GM12878 (cell line): Measurements from ENCODE around the gene NOL4L. TPM values are rescaled to one million over a fixed set of nuclear protein-coding genes. Genes with fewer than 3 reads are reported as not detected.

Experiments used
- ATAC-seq: fragments of 200-7000 bp; cut with Tn5 transposase; 3 replicates; pipeline ENCODE4 v1.9.1; 2020; ENCODE audit warnings: mild to moderate bottlenecking, moderate library complexity
- BruUV-seq: library from RNA; stranded (reverse); fragments of 400-500 nt; replicated peaks from 2 replicates; lab custom pipeline; 2021; lab: Mats Ljungman, UMichigan
- CTCF ChIA-PET: fragments of 300-600 bp; sonication (Branson Sonifier 250); formaldehyde crosslinking; extraction: SDS; loops from one replicate; lab custom pipeline; 2021; ENCODE audit warnings: inconsistent platforms; lab: Yijun Ruan, JAX
- POLR2A ChIA-PET: fragments of 350-600 bp; formaldehyde crosslinking; extraction: SDS; loops from one replicate; lab custom pipeline; 2021; ENCODE audit warnings: inconsistent platforms; lab: Charles Lee
- RAD21 ChIA-PET: fragments of 300-600 bp; sonication (Branson Sonifier 250); formaldehyde crosslinking; loops from one replicate; lab custom pipeline; 2023; ENCODE audit warnings: antibody characterized with exemption; ENCODE audit not compliant: unreplicated experiment; lab: Charles Lee
- SMC1A ChIA-PET: fragments of 300-600 bp; sonication (Branson Sonifier 250); formaldehyde crosslinking; loops from one replicate; lab custom pipeline; 2023; ENCODE audit not compliant: unreplicated experiment, uncharacterized antibody; lab: Charles Lee
- DNase-seq: peaks from one replicate; pipeline ENCODE4 v3.0.0-alpha.2; 2011; ENCODE audit warnings: low read depth, low spot score
- FAIRE-seq: peaks from 3 replicates; lab custom pipeline; 2011; peaks lifted over from hg19 to GRCh38; lab: Jason Lieb, UNC
- H2AFZ ChIP-seq: 2 replicates; pipeline ENCODE4 v1.6.0; 2011; ENCODE audit warnings: low read depth, low read length, control low read depth; ENCODE audit not compliant: control insufficient read depth
- H3K27ac ChIP-seq: 2 replicates; pipeline ENCODE4 v1.5.1; 2011; ENCODE audit warnings: control low read depth; ENCODE audit not compliant: control insufficient read depth, insufficient read depth
- H3K27me3 ChIP-seq, 2 experiments: replicated peaks in 1 of 2; 2 replicates each; pipeline versions ENCODE4 v1.6.0 to v1.6.1; 2011; ENCODE audit warnings: low read length in 1 of 2; ENCODE audit not compliant: control insufficient read depth in 2 of 2, insufficient read depth in 2 of 2
- H3K36me3 ChIP-seq, 2 experiments: 2 replicates each; pipeline ENCODE4 v1.5.1; 2011; ENCODE audit warnings: low read length in 1 of 2; ENCODE audit not compliant: control insufficient read depth in 2 of 2, insufficient read depth in 2 of 2
- H3K4me1 ChIP-seq: 2 replicates; pipeline ENCODE4 v1.6.1; 2011; ENCODE audit warnings: mild to moderate bottlenecking, low read length, moderate library complexity, mixed read lengths; ENCODE audit not compliant: control insufficient read depth, insufficient read depth
- H3K4me2 ChIP-seq: 2 replicates; pipeline ENCODE4 v1.6.0; 2011; ENCODE audit warnings: control low read depth; ENCODE audit not compliant: control insufficient read depth, insufficient read depth
- H3K4me3 ChIP-seq: fragments of 200-600 bp; sonication (generic); 2 replicates; pipeline ENCODE4 v1.5.1; 2016
- H3K79me2 ChIP-seq: 2 replicates; pipeline ENCODE4 v1.6.0; 2011; ENCODE audit warnings: low read length; ENCODE audit not compliant: control insufficient read depth, insufficient read depth
- H3K9ac ChIP-seq: 2 replicates; pipeline ENCODE4 v1.8.0; 2011; ENCODE audit warnings: low read length, control low read depth, mixed read lengths; ENCODE audit not compliant: control insufficient read depth, insufficient read depth
- H3K9me3 ChIP-seq: replicated peaks from 3 replicates; pipeline ENCODE4 v1.5.1; 2011; ENCODE audit warnings: mild to moderate bottlenecking, low read length; ENCODE audit not compliant: control insufficient read depth, insufficient read depth
- H4K20me1 ChIP-seq: 2 replicates; pipeline ENCODE4 v1.6.0; 2011; ENCODE audit not compliant: control insufficient read depth, insufficient read depth
- CHD2 ChIP-seq: IDR thresholded peaks from 2 replicates; pipeline ENCODE4 v1.6.1; 2011; ENCODE audit warnings: low read depth, low read length, improper control_type of control experiment, borderline replicate concordance
- CHD4 ChIP-seq: fragments of 200-600 bp; sonication (generic); IDR thresholded peaks from 2 replicates; pipeline ENCODE4 v1.6.1; 2016; ENCODE audit warnings: mild to moderate bottlenecking
- DPF2 ChIP-seq: fragments of 450-650 bp; IDR thresholded peaks from 2 replicates; pipeline ENCODE4 v1.6.1; 2017; ENCODE audit warnings: mild to moderate bottlenecking
- EP300 ChIP-seq, 2 experiments: fragments of 150-350 bp in 1 of 2; IDR thresholded peaks; 2 replicates each; pipeline ENCODE4 v1.6.1; 2011 to 2012; ENCODE audit warnings: low read depth in 2 of 2, low read length in 2 of 2, borderline replicate concordance in 1 of 2, improper control_type of control experiment in 1 of 2, inconsistent platforms in 1 of 2; ENCODE audit not compliant: control insufficient read depth in 1 of 2
- POLR2A ChIP-seq: IDR thresholded peaks from 2 replicates; pipeline ENCODE4 v1.6.1; 2011; ENCODE audit warnings: low read depth, mild to moderate bottlenecking, low read length
- SIX5 ChIP-seq: IDR thresholded peaks from 2 replicates; pipeline ENCODE4 v1.6.1; 2011; ENCODE audit warnings: mild to moderate bottlenecking, low read depth, low read length, moderate library complexity; ENCODE audit not compliant: severe bottlenecking
- SMARCA5 ChIP-seq: fragments of 450-650 bp; IDR thresholded peaks from 2 replicates; pipeline ENCODE4 v1.6.1; 2017; ENCODE audit warnings: mild to moderate bottlenecking
- ZNF217 ChIP-seq: fragments of 450-650 bp; IDR thresholded peaks from 2 replicates; pipeline ENCODE4 v1.6.1; 2017; ENCODE audit warnings: antibody characterized with exemption, mild to moderate bottlenecking
- ZNF592 ChIP-seq: fragments of 450-650 bp; IDR thresholded peaks from 2 replicates; pipeline ENCODE4 v1.6.1; 2017; ENCODE audit warnings: mild to moderate bottlenecking, moderate library complexity
- WGBS: methylation state at CpG from one replicate; pipeline ENCODE4 v1.1.6; 2016; ENCODE audit warnings: low lambda C conversion rate; ENCODE audit not compliant: insufficient replicate concordance, insufficient coverage; ENCODE audit errors: missing lambda C conversion rate; 5-methylcytosine and 5-hydroxymethylcytosine counted together
- in situ Hi-C: fragments of 300-500 bp; cut with MboI; formaldehyde crosslinking; loops from 9 replicates; pipeline ENCODE4 v1.14.3; 2018; ENCODE audit warnings: mixed read lengths
- intact Hi-C: fragments of 100-400 bp; cut with micrococcal nuclease; formaldehyde crosslinking; loops from one replicate; pipeline ENCODE4 v1.14.2; 2022; ENCODE audit not compliant: unreplicated experiment
- polyA plus RNA-seq, 11 experiments: library from polyadenylated mRNA; depleted of rRNA in 4 of 11; unstranded in 6 of 11; stranded (reverse) in 5 of 11; fragments of >200 nt; fragmentation: Nextera tagmentation in 4 of 11; fragmentation: Illumina TruSeq in 1 of 11; extraction: Ambion mirVana in 4 of 11; extraction: Trizol in 1 of 11; gene quantifications; 1 replicate in 1 of 11; 2 replicates in 10 of 11; pipeline versions ENCODE4 v1.2.1 to v1.2.3, GENCODE V29; 2011 to 2016; ENCODE audit warnings: inconsistent platforms in 2 of 11, missing spikeins in 2 of 11, low read depth in 1 of 11
- total RNA-seq, 4 experiments: library from RNA; depleted of rRNA in 3 of 4; stranded (reverse); fragments of >200 nt in 3 of 4; fragmentation: Illumina TruSeq in 1 of 4; extraction: Trizol in 1 of 4; gene quantifications; 2 replicates each; pipeline versions ENCODE4 v1.2.1 to v1.2.3, GENCODE V29; 2013 to 2021

Gene NOL4L
- total and polyA plus RNA-seq, 10 of the 15 experiments (the other 5 are each of a cell fraction or from before 2014, with no cell fraction given): 2.3 to 24.0 (median 8.0) TPM

DNA sequence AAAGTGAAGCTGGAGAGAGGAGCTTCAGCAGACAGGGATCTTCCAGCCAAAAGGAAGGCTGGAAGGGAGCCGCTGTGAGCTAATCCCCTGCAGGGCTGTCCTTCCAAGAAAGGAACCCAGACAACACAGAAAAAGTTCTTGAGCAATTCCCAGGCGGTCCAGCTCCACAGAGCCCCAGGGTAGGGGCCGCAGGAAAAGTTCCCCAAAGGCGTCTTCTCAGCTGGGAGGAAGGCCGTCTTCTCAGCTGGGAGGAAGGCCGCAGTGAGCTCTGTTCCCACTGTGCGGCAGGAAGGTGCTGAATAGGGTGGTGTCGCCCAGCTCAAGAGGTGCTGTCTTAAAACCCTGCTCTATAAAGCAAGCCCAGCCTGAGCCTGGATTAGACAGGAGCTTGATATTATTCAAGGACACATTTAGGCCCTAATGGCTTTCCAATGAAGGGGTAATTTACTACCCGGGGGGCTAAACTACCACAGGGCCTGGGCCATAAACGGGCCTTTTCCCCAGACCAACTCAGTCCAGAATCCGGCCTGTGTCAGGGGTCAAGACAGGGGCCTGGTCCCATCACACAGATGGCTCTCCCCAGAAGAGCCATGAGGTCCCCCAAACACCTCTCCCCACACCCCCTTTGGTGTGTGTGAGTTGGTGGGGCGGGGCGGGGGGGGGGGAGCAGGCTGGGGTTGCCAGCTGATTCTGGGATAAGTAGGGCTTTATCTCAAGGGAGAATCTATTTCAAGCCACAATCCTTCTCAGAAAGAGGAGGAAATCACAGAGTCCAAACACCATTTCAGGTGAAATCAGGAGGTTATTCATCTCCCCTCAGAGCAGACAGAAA, 103.6 kb downstream of the NOL4L start (continued):
- TF ChIP-seq CHD4 (no peak), DPF2 (no peak), ZNF217 (no peak)

GRCh38 chr20:32480371-32481241, 104.5 kb downstream of the NOL4L start:
- Histone ChIP-seq H2AFZ (no peak overlapping the region), H3K4me3 (no peak overlapping the region), H3K27ac (no peak overlapping the region), H3K36me3 (no peaks in the 10 kb centered on the region), H3K9ac (no peak overlapping the region), H3K4me2 (no peak overlapping the region), H3K4me1 (peaks cover 8% of the 10 kb centered on the region), H3K27me3 (no peaks in the 10 kb centered on the region), H4K20me1 (peaks cover 7% of the 10 kb centered on the region), H3K79me2 (no peaks in the 10 kb centered on the region), H3K9me3 (no peaks in the 10 kb centered on the region)
- BruUV-seq: no TSS peak
- 79% methylated on average over 12 of the region's 12 CpGs for WGBS
- no peak for FAIRE-seq
- in situ Hi-C loops: no loop called here
- no peak for DNase-seq
- ChIA-PET CTCF (interaction anchor here (0.5 to 0.7 kb wide), 3 partner anchors 64 to 618 kb away, joined by 3 read pairs; no protein-coding TSS in a partner anchor), RAD21 (no interaction called here), POLR2A (interaction anchor here (0.5 kb wide), 1 partner anchor 110 kb away, joined by 3 read pairs; no protein-coding TSS in a partner anchor), SMC1A (no interaction called here)
- TF ChIP-seq SMARCA5 (no peak), EP300 (IDR thresholded peaks at IDR 0.05; ENCODE audit: borderline replicate concordance in 1 of 2, control insufficient read depth in 1 of 2, low read depth in 2 of 2, low read length in 2 of 2) (no peak), ZNF592 (no peak), POLR2A (no peak), SIX5 (no peak), CHD2 (no peak)
- intact Hi-C loops: no loop called here
- ATAC-seq: no peak
